Activated CD4-positive, alpha-beta T cell treated with anti-CD3 and anti-CD28 coated beads, Interleukin-2, amount 50 U/mL, for 24 hours (primary cell): ENCODE results near the gene APOF.
"Not testable (repeated sequence)": the region's sequence is repeated elsewhere in the genome, so short reads cannot be mapped to it uniquely, and the experiment has no call there.

Source experiments
- DNase-seq, 2 donors: peaks; one replicate each; pipeline ENCODE4 v3.0.0-alpha.2; 2020; ENCODE audit warnings: low read depth in 1 of 2, low spot score in 1 of 2

The APOF gene

GRCh38 chr12:56333679-56334489, 28.8 kb downstream of the APOF start, which contains the start of gene PAN2:
Gene PAN2, minus strand, starts transcription at chr12:56334000. Its CDS starts 906 bp downstream, at chr12:56333094.
- DNase-seq = peak; percentile 74 to 94

- no peak for DNase-seq
Measured at GRCh38 chr12:56333197-56333678, 29.4 kb downstream of the APOF start.

- no peak for DNase-seq
Measured at GRCh38 chr12:56332512-56333196, 30.0 kb downstream of the APOF start.

GRCh38 chr12:56330936-56331490, 31.6 kb downstream of the APOF start:
- no peak for DNase-seq

DNA sequence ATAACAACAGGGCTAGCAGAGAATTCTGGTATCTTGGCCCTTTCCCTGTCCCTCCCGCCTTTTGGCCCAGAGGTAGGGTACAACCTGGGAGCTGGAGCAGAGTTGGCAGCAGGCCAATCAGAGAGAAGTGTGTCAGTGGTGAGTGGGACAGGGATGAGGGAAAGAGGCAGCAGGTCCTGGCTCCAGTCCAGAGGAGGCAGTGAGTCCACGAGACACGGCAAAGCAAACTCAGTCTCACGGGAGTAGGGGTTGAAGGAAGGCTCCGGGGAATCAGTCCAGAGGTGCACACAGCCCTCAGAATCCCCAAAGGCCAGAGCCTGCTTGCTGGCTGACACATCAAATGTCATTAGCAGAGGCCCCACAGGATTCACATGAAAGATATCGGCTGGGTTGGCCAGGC, 36.1 kb downstream of the APOF start:
- DNase-seq = no peak

DNA sequence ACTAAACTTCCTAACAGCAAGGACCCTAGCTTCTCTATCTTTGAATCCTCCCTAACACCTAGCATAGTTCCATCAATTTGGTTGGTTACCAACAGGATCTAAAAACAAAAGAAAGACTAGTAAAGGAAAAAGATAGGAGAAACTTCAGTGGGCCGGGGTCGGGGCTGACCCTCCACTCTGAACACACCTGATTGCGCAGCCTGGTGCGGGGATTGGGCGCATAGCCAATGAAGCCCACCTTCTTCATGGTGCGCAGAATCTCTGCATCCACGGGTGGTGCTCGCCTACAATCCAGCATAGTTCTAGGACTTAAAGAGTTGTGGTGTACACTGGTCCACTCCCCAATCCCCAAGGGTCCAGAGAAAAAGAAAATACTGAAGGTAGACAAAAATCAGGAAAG, 36.5 kb downstream of the APOF start:
- DNase-seq = no peak

- DNase-seq = no peak
Measured at GRCh38 chr12:56324206-56324605, 38.5 kb downstream of the APOF start.

DNA sequence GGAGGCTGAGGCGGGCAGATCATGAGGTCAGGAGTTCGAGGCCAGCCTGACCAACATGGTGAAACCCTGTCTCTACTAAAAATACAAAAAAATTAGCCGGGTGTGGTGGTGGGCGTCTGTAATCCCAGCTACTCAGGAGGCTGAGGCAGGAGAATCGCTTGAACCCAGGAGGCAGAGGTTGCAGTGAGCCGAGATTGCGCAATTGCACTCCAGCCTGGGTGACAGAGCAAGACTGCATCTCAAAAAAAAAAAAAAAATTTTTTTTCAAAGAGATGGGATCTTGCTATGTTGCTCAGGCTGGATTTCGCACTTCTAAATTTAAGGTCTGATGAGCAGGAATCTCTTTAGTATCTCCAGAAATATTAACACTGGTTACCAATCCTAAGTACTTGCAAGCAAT, 41.0 kb downstream of the APOF start:
- not testable (repeated sequence) for DNase-seq

GRCh38 chr12:56321027-56321426, 41.6 kb downstream of the APOF start:
- no peak for DNase-seq

DNA sequence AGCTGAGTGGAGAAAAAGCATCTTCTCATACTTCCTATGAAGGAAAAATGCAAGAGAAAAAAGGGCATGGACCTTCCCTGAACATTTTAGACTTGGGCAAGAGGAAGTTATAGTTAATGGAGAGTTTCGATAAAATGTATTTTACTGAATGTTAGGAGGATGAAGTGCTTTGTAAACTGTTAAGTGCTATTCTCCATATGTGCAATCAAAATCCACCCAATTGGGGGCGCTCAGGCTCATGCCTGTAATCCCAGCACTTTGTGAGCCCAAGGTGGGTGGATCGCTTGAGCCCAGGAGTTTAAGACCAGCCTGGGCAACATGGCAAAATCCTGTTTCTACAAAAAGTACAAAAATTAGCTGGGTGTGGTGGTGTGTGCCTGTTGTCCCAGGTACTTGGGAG, 45.0 kb downstream of the APOF start:
- DNase-seq = no peak

GRCh38 chr12:56315622-56316473, 46.8 kb downstream of the APOF start, which contains the start of gene CNPY2:
Gene CNPY2, minus strand, starts transcription at chr12:56315988. Its CDS starts 771 bp downstream, at chr12:56315217.
- peak; percentile 85 to 92 for DNase-seq

- DNase-seq = no peak
Measured at GRCh38 chr12:56315249-56315621, 47.4 kb downstream of the APOF start.

GRCh38 chr12:56311003-56311402, 51.7 kb downstream of the APOF start:
- no peak for DNase-seq
